ENCODE results near the gene SEC63.
A peak's percentile ranks its signal among the peaks of the same experiment; 100 is the strongest.
"Not testable (repeated sequence)": the region's sequence is repeated elsewhere in the genome, so short reads cannot be mapped to it uniquely, and the experiment has no call there.

Gene SEC63

DNA sequence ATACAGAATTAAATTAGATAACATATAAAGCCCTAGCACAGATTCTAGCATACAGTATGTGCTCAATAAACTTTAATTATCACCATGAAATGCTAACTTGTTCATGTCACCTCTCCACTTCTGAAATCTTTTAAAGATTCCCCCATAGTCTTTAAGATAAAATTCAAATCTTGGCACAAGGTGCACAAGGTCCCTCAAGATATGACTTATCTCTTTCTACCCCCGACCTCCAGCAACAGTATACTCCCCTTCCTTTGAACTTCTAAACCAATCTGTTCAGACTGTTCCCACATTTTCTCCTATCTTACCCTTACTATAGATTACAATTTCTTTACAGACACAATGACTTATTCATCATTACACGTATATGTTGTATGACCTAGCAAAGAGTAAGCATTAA lies 29.0 kb downstream of the SEC63 start:
- no peak for DNase-seq (ENCODE audit: low spot score)

- DNase-seq (ENCODE audit: low spot score), result not testable (repeated sequence)
These were observed 31.1 kb downstream of the SEC63 start for GRCh38 chr6:107926697-107927544.

GRCh38 chr6:107917451-107918375 lies 40.3 kb downstream of the SEC63 start:
- DNase-seq (ENCODE audit: low spot score), result no peak

GRCh38 chr6:107916961-107917360 lies 41.0 kb downstream of the SEC63 start:
- DNase-seq (ENCODE audit: low spot score), result not testable (repeated sequence)

DNA sequence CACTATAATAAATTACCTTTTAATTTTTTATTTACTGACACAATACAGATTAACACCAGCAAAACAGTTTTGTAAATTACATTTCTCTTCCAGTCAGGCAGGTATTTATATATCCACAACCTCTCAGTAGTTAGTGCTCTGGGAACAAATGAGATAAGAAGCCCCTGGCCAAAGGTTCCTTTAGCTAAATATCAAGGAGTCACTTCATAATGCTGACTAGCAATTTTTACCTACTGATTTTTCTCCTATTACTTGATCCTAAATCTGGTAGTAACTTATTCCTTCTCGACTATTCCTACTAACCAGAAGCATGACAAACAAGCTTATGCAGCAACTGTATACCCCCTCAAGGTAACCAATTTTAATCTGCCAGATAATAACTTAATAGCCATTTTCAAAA lies 46.3 kb downstream of the SEC63 start:
- no peak for DNase-seq (ENCODE audit: low spot score)

GRCh38 chr6:107894809-107895396 lies 63.1 kb downstream of the SEC63 start:
- DNase-seq (ENCODE audit: low spot score), result no peak

GRCh38 chr6:107890431-107890830 lies 67.6 kb downstream of the SEC63 start:
- DNase-seq (ENCODE audit: low spot score), result not testable (repeated sequence)

DNA sequence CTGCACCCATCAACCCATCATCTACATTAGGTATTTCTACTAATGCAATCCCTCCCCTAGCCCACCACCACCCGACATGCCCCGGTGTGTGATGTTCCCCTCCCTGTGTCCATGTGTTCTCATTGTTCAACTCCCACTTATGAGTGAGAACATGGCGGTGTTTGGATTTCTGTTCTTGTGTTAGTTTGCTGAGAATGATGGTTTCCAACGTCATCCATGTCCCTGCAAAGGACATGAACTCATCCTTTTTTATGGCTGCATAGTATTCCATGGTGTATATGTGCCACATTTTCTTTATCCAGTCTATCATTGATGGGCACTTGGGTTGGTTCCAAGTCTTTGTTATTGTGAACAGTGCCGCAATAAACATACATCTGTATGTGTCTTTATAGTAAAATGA lies 72.1 kb downstream of the SEC63 start:
- not testable (repeated sequence) for DNase-seq (ENCODE audit: low spot score)

- DNase-seq (ENCODE audit: low spot score), result no peak
These were observed 78.1 kb downstream of the SEC63 start for GRCh38 chr6:107879941-107880340.

- DNase-seq (ENCODE audit: low spot score), result no peak
These were observed 80.0 kb downstream of the SEC63 start for GRCh38 chr6:107877968-107878367.

GRCh38 chr6:107871976-107872375 lies 86.0 kb downstream of the SEC63 start:
- DNase-seq (ENCODE audit: low spot score), result no peak

GRCh38 chr6:107871512-107871911 lies 86.5 kb downstream of the SEC63 start:
- DNase-seq (ENCODE audit: low spot score), result not testable (repeated sequence)

GRCh38 chr6:107871016-107871415 lies 87.0 kb downstream of the SEC63 start:
- DNase-seq (ENCODE audit: low spot score), result no peak

- DNase-seq (ENCODE audit: low spot score), result no peak
These were observed 87.6 kb downstream of the SEC63 start for GRCh38 chr6:107870381-107870780.

DNA sequence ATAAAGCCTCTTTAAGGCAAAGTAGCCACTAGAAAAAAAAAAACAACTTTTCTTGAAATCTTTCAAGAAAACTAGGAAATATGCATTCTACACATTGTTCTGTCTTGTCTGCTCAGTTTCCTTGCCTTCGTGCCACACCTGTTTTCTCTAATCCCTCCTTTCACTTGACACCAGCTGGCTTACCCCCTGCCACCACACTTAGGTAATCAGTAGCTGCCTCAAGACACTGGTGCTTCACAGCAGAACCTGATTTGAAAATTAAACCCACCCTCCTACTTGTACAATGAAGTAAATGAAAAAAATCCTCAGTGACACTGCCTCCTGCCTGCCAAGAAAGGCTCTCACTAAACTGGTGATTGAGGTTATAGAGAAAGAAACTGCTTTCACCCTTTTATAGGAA lies 88.1 kb downstream of the SEC63 start:
- DNase-seq (ENCODE audit: low spot score), result no peak

DNA sequence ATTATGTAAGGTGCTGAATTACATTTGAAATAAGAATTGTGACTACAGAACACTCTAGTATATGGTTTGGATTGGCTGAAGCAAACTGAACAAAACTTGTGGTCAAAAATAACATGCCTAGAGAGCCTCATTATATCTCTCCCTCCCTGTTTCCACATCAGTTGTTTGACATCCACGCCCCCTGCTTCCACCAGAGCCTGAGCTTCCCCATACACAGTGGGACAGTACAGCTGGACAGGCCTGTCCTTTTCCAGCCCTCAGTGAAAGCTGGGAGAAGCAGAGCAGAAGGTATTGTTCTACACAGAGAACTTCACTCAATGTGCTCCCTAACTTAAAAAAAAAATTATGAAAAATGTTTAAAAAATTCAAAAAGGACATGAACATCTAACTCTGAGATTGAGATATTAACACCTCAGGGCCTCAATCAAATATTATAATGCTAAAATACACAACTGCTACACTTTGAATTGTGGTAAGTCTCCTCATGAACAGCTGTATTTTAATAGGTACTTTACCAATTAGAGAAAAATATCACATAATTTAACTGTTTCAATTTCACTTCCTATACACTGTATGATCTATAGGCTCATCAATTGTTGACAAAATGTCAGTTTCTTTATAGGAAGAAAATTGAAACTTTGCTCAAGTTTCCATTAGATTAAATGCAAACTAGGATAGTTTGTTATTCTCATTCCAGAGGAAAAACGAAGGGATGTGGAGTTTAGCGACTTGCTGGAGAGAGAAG lies 89.0 kb downstream of the SEC63 start:
- DNase-seq (ENCODE audit: low spot score), result no peak

GRCh38 chr6:107867302-107867615 lies 90.7 kb downstream of the SEC63 start:
- DNase-seq (ENCODE audit: low spot score), result no peak

DNA sequence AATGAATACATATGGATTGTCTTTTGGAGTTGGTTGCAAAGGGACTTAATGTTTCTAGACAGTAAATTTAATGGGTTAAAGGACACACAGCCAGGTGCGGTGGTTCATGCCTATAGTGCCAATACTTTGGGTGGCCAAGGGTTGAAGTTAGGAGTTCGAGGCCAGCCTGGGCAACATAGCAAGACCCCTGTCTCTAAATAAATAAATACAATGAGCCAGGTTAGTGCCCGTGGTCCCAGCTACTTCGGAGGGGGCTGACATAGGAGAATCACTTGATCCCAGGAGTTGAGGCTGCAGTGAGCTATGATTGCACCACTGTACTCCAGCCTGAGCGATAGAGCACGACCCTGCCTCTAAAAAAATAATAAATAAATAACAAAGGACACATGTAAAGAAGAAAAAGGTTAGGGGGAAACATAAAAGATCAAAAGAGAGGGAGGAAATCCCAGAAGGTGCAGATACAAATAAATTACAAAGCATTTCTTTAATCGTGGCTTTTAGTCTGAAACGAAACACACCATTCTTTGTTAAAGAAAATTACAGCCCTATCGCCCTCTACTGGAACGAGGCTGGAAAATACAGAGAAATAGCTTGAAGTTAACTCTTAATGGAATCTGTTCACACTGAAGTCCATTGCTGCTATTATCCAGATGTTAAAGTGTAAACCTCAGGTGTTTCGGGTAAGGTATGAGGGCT lies 91.3 kb downstream of the SEC63 start:
- peak; percentile 33 for DNase-seq (ENCODE audit: low spot score)

DNA sequence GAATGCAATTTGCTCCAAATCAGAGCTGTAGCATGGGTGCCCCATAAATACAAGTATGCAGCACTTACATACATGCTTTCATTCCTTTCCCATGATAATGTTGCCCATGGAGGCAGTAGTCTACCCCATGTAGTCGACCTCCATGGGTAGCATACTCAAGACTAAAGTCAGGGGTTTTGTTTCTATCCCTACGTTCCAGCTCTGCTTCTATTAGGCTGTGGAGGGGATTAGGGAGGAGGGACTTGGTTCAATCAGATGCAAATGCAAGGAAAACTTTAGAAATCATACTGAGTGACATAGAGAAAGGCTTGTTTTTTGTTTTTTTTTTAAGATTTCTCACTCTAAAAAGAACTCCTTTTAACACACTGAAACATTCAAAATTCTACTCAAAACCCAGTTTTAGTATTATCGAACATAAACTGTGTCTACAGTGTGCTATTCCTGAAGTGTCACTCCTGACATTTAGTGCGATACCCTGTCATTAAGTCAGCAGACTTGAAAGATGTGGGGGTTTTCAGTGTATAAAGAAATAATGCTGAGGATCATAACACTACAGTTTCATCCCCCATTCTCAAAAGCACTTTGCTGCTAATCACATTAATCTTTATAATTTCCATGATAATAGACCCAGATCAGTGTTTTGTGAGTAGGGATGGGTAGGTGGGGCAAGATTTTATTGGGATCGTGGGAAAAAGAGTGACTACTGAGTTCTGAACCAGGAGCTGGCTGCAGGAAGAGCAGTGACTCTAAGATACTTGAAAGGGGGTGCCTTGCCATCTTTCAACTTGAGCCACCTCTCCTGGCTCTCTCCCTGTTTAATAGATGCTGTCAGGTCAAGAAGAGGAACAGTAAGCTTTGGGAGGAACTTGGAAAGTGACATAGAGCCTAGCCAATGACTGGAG lies 93.5 kb downstream of the SEC63 start:
- no peak for DNase-seq (ENCODE audit: low spot score)

DNA sequence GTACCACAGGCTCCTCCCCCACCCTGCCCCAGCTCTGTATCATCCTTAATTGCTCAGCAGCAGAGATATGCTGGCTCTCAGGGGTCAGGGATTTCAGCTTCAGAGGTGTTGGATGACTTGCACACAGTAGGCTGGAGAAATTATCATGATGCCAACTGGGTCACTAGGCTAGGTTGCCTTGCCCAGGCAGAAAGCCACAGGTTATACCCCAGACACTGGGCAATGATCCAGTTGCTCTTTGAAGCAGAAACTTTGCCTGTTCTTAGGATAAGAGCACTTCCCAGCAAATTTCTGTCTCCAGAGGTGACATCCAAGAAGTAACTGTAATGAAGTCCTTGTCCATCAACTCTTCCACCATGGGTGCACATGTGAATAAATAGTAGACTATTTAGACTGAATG lies 95.6 kb downstream of the SEC63 start:
- no peak for DNase-seq (ENCODE audit: low spot score)
